Suprapubic skin (tissue), 4 donors: ENCODE results near the gene NOSTRIN. TPM values are rescaled to one million over a fixed set of nuclear protein-coding genes. Genes with fewer than 3 reads are reported as not detected.

Experiments
- DNase-seq, 2 donors: peaks; one replicate each; pipeline ENCODE4 v3.0.0-alpha.2; 2019; ENCODE audit warnings: low spot score in 2 of 2
- H3K27ac ChIP-seq: fragments of 200-600 bp; sonication (generic); one replicate; pipeline ENCODE4 v1.5.1; 2019
- H3K27me3 ChIP-seq: fragments of 200-600 bp; sonication (generic); one replicate; pipeline ENCODE4 v1.5.1; 2019
- H3K36me3 ChIP-seq: fragments of 200-600 bp; sonication (generic); one replicate; pipeline ENCODE4 v1.5.1; 2019
- H3K4me1 ChIP-seq: fragments of 200-600 bp; sonication (generic); one replicate; pipeline ENCODE4 v1.5.1; 2019
- H3K4me3 ChIP-seq: fragments of 200-600 bp; sonication (generic); one replicate; pipeline ENCODE4 v1.5.1; 2019; ENCODE audit warnings: mild to moderate bottlenecking
- H3K9me3 ChIP-seq: fragments of 200-600 bp; sonication (generic); one replicate; pipeline ENCODE4 v1.5.1; 2019
- EP300 ChIP-seq: sonication (generic); formaldehyde crosslinking; IDR thresholded peaks from one replicate; pipeline ENCODE4 v1.6.1; 2017; ENCODE audit warnings: antibody characterized with exemption
- POLR2A ChIP-seq, 2 donors: fragments of 450-650 bp; IDR thresholded peaks; one replicate each; pipeline ENCODE4 v1.6.1; 2017; ENCODE audit warnings: antibody characterized with exemption in 2 of 2, mild to moderate bottlenecking in 2 of 2, moderate library complexity in 2 of 2
- POLR2AphosphoS5 ChIP-seq, 3 donors: sonication (generic); formaldehyde crosslinking; IDR thresholded peaks; one replicate each; pipeline ENCODE4 v1.6.1; 2017; ENCODE audit warnings: antibody characterized with exemption in 3 of 3
- WGBS: methylation state at CpG from one replicate; pipeline ENCODE4 v1.1.5; 2018; 5-methylcytosine and 5-hydroxymethylcytosine counted together
- total RNA-seq, 4 donors: library from RNA; depleted of rRNA; stranded (reverse); fragments of >200 nt; gene quantifications; one replicate each; pipeline ENCODE4 v1.1.0, GENCODE V29; 2016
- TF ChIP-seq, protein P1 (sequence below), 2 donors: fragments of 200-600 bp in 1 of 2; fragments of 450-650 bp in 1 of 2; sonication (generic) in 1 of 2; IDR thresholded peaks; one replicate each; pipeline ENCODE4 v1.5.1; 2016 to 2019; ENCODE audit warnings: antibody characterized with exemption in 2 of 2, mild to moderate bottlenecking in 1 of 2, moderate library complexity in 1 of 2

Gene NOSTRIN
- total RNA-seq, 4 donors from 2014 or later, result 7.1 to 38.2 (median 9.0) TPM

DNA sequence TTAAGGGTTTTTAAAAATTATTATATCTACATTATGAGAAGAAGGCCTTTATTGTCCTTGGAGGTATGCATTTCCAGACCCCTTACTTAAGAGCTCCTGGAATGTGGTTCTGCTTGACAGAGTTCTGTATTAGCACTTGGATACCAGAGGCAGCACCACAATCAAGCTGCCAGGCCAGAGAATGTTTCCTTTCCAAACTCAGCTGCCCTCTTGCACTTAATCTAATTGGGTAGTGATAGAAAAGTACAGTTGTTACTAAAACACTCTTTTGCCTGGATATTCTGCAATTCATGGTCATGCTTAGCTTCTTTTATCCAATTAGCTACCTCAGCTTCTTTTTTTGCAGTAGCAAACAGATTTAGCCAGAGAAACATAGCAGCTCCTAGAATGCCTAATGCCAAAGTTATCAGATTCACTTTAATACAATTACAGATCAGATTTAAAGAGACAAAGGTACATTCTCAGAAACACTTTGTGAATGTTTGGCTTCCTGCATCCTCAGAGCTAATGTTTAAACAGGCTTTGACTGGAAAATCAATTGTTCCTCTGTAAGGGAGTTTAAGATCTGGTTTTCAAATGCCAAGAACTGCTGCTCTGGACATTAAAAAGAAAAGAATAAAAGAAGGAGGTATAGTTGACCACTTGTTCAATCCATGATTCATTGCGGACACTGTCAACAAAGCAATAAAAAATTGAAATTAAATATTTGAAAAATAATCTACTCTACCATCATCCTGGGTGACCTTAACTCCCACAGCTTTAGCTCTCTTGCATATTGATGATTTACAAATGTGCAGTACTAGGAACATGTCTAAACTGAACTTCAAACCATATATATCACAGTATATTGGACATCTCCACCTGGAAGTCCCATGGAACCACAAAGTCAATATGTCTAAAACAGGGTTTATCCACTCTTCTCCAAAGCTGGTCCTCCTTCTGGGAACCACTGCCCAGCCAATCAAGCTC lies 12.8 kb downstream of the NOSTRIN start:
- Histone ChIP-seq H3K9me3 (no peaks in the 10 kb centered on the region), H3K4me1 (no peaks in the 10 kb centered on the region), H3K4me3 (no peak overlapping the region), H3K27me3 (no peaks in the 10 kb centered on the region), H3K36me3 (no peaks in the 10 kb centered on the region), H3K27ac (no peak overlapping the region)
- TF ChIP-seq POLR2AphosphoS5 (IDR thresholded peaks at IDR 0.05) (no peak), EP300 (no peak), POLR2A (IDR thresholded peaks at IDR 0.05) (no peak)
- TF ChIP-seq, protein P1, sequence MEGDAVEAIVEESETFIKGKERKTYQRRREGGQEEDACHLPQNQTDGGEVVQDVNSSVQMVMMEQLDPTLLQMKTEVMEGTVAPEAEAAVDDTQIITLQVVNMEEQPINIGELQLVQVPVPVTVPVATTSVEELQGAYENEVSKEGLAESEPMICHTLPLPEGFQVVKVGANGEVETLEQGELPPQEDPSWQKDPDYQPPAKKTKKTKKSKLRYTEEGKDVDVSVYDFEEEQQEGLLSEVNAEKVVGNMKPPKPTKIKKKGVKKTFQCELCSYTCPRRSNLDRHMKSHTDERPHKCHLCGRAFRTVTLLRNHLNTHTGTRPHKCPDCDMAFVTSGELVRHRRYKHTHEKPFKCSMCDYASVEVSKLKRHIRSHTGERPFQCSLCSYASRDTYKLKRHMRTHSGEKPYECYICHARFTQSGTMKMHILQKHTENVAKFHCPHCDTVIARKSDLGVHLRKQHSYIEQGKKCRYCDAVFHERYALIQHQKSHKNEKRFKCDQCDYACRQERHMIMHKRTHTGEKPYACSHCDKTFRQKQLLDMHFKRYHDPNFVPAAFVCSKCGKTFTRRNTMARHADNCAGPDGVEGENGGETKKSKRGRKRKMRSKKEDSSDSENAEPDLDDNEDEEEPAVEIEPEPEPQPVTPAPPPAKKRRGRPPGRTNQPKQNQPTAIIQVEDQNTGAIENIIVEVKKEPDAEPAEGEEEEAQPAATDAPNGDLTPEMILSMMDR (IDR thresholded peaks at IDR 0.05), result no peak
- 89% methylated on average over 1 of the region's 1 CpG for WGBS
- DNase-seq, result no peak

DNA sequence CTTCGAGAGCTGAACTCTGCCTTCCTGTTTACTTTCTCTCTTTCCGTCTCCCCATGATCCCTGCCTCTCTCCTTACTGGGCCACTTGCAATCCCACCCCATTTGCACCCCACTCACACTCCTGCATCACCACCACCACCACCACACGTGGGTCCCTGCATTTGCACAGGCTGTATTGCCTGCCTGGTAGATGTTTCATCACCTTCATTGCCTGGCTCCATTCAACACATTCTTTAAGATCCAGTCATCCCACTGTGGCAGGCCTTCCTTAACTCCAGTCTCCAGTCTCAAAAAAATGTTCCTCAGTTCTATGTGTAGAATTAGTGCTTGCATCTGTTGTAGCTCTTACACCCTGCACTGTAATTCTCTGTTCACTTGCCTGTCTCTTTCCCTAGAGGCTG lies 13.9 kb downstream of the NOSTRIN start:
- Histone ChIP-seq H3K27me3 (no peaks in the 10 kb centered on the region), H3K9me3 (no peaks in the 10 kb centered on the region), H3K4me3 (no peak overlapping the region), H3K27ac (no peak overlapping the region), H3K4me1 (no peaks in the 10 kb centered on the region), H3K36me3 (no peaks in the 10 kb centered on the region)
- 91% methylated on average over 3 of the region's 3 CpGs for WGBS
- TF ChIP-seq POLR2AphosphoS5 (IDR thresholded peaks at IDR 0.05) (no peak), EP300 (no peak), POLR2A (IDR thresholded peaks at IDR 0.05) (no peak)
- TF ChIP-seq, protein P1 (IDR thresholded peaks at IDR 0.05), result no peak
- DNase-seq, result no peak

DNA sequence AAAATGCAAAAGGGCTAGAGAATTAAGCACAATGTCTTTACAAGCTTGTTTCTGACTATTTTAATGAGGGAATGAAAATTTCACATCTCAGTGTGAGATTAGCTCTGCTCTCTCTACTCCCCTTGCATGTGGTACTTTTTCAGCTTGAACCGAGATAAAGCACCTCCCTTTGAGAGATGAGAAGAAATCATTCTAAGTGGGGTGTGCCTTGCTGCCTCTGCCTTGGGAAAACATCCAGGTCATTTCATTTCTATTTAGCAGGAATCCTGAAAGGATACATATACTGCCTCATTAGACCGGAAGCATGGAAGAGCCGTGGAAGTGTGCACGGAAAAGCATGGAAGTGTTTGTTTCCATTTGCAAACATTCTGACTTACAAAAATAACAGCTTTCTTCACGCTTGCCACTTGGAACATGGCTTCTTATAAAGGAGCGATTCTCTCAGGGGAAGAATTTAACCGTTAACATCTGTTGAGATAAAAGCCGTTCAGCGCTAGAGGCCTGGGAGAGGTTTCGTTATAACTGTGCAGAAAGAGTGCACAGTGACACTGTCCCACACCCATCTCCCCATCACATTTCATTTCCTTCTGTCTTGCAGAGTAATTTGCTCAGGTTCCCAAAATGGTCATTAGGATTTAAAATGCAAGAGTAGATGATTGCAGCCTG lies 16.7 kb downstream of the NOSTRIN start:
- no peaks in the 10 kb centered on the region for H3K9me3 ChIP-seq
- WGBS, result 60% methylated on average over 10 of the region's 10 CpGs
- DNase-seq, result no peak
- no peaks in the 10 kb centered on the region for H3K36me3 ChIP-seq
- no peak overlapping the region for H3K4me3 ChIP-seq
- no peaks in the 10 kb centered on the region for H3K4me1 ChIP-seq
- no peaks in the 10 kb centered on the region for H3K27me3 ChIP-seq
- H3K27ac ChIP-seq, result no peak overlapping the region
- TF ChIP-seq EP300, result no peak
- TF ChIP-seq, protein P1 (IDR thresholded peaks at IDR 0.05), result no peak
- no peak for TF ChIP-seq POLR2A (IDR thresholded peaks at IDR 0.05)
- TF ChIP-seq POLR2AphosphoS5 (IDR thresholded peaks at IDR 0.05), result no peak

DNA sequence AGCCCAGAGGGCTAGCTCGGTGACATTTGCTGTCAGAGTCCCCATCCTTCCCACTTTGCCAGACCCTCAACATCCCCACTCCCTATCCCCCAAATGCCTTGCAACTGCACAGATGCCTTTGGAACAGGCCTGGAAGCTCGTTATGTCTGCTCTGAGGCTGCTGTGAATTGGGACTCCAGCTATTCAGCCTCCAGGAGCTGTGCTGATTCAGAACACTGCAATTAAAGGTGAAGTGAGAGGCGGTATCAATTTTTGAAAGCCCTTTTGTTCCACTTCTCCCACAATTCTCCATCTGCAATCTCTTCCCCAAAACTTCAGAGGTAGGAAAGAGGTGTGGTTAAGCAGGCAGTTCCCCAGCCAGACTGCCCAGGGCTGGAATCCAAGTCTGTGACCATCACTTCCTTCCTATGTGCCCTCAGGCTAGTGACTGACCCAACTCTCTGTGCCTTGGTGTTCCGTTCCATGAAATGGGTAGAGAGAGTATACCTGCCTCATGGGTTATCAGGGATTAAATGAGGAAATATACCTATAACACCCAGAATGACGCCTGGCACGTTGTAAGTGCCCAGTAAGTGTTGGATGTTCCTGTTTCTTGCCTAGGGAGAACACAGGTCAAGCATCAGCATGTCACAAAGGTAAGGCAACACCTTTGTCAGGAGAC lies 17.5 kb downstream of the NOSTRIN start:
- no peaks in the 10 kb centered on the region for H3K27me3 ChIP-seq
- WGBS, result 76% methylated on average over 5 of the region's 6 CpGs
- H3K4me3 ChIP-seq, result no peak overlapping the region
- H3K36me3 ChIP-seq, result no peaks in the 10 kb centered on the region
- H3K27ac ChIP-seq, result no peak overlapping the region
- no peak for DNase-seq
- TF ChIP-seq POLR2AphosphoS5 (IDR thresholded peaks at IDR 0.05) (no peak), POLR2A (IDR thresholded peaks at IDR 0.05) (no peak), EP300 (no peak)
- TF ChIP-seq, protein P1 (IDR thresholded peaks at IDR 0.05), result no peak
- H3K9me3 ChIP-seq, result no peaks in the 10 kb centered on the region
- H3K4me1 ChIP-seq, result no peaks in the 10 kb centered on the region
